GM21723 (cell line): ENCODE results near the gene RPL36A.

ENCODE experiments used
- ATAC-seq: cut with Tn5 transposase; IDR thresholded peaks from one replicate; pipeline ENCODE4 v1.9.1; 2021; ENCODE audit warnings: mild to moderate bottlenecking, moderate library complexity; ENCODE audit not compliant: unreplicated experiment

RPL36A gene

DNA sequence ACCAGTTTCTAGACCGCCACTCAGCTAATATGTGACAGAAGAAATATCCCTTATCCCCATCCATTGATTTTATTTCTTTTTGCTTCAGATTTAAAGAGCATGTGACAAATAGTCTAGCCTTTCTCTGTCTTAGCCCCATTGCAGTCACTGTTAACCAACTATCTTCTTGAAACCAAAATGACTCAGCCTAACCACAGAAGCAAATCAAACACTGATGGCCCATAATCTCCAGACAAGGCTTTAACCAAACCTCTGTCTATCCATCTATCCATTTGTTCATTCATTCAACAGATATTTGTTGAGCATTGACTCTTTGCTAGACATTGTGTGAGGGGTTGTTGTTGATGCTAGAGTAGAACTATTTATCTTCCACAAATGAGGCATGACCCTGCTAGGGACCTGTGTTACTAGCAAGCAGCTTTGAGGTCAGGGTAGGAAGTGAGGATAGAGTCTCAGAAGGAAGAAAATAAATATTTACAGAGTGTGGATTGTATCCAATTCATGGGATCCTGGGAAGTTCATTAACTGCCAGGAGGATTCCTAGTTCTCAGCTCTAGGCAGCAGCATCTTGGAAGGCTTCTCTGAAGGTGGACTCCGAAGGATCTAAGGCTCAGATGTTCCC is 39.8 kb downstream of the RPL36A start:
- peak; percentile 93 for ATAC-seq

GRCh38 chrX:101442085-101442484 is 51.3 kb downstream of the RPL36A start:
- no peak for ATAC-seq
